Ecto neural progenitor cell (in vitro differentiated cells): ENCODE data around the gene TMEM255B.
A peak's percentile ranks its signal among the peaks of the same experiment; 100 is the strongest.

Source experiments
- DNase-seq: peaks from one replicate; pipeline ENCODE4 v3.0.0-alpha.2; 2018; ENCODE audit warnings: low spot score

The TMEM255B gene

DNA sequence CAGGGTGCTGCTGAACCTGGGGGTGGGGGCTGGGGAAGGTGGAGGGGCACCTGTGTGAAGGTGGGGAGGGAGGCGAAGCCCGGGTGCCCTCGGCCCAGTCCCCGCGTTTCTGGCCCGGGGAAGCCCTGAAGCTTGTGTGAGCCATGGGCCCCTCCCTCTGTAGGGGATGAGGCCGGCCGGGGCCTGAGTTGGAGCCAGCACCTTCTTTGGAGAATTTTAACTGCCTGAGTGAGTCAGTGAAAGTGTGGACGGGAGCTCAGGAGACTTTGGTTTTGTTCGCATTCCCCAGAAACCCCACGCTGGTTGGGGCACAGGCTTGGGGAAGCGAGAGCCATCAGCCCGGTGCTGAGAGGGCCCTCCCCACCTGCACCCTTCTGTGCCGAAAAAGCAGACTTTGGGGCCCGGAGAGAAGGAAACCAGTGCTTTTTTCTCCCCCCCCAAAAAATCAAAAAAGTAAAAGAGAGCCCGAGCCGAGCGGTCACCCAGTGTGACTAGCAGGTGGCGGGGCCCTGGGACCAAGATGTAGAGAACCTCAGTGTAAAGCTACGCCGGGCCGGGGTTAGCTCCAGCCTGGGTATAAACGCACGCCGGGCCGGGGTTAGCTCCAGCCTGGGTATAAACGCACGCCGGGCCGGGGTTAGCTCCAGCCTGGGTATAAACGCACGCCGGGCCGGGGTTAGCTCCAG is 45.1 kb downstream of the TMEM255B start:
- no peak for DNase-seq

DNA sequence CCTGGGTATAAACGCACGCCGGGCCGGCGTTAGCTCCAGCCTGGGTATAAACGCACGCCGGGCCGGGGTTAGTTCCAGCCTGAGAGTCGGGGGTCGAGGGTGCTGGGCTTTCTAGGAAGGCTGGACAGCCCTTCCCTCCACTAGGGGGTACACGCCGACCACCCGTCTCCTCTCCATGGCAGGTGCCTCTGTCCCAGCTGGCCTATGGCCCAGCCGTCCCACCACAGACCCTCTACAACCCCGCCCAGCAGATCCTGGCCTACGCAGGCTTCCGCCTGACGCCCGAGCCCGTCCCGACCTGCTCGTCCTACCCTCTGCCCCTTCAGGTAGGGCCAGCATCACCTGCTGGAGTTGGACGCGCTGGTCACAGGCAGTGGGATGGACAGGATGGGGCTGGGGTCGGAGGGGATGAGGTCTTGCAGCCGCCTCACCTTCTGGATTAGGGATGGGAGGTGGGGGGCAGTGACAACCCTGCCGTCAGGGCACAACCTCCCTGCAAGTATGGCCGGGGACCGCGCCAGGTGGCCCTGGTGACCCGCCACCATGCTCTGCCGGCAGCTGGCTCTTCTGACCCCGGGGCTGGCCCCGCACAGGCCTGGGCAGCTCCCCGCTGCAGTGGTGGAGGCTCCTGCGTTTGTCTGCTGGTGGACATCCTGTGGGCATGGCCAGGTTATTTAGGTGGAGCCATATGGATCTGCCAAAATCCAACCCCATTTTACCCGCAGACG is 45.8 kb downstream of the TMEM255B start:
- no peak for DNase-seq

DNA sequence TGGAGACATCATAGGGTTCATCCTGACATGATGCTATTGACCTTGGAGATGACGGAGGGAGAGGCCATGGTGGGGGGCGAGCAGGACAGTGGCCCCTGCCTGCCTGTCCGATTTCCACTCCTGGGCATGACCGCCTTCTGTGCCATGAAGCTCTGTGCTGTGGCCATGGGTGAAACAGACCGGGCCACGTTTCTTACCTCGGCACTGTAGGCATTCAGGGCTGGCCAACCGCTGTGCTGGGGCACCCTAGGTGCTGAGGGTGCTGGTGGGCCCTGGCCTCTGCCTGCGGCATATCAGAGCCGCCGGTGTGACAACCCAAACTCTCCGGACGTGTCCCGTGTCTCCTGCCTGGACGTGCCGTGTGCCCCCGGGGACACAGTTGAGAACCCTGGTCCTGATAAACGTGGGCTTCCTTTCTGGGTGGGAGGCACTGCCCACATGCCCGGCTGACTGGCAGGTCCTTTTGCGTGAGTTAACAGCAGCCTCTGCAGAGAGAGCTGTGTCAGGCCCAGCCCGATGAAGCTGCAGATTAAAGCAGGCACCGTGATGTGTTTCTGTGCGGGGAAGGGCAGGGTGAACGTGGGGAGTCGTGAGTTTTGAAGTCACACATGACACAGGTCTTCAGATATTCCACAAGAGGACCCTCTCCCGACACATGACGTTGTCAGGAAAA is 46.5 kb downstream of the TMEM255B start:
- no peak for DNase-seq

DNA sequence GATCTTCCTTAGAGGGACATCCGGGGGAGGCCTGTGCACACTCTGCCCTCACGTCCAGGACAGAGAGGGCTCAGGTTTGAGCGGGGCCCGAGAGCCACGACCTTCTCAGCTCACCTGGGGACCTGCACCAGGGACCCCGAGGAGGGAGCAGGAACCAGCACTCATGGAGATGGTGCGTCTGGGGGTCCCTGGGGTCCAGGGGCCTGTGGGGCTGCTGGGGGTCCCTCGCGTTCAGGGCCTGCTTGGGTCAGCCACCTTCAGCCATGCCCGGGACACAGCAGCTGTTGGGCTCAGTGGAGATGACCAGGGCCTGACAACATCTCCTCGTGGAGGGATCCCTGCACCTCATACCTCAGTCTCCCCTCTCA is 47.1 kb downstream of the TMEM255B start:
- no peak for DNase-seq

DNA sequence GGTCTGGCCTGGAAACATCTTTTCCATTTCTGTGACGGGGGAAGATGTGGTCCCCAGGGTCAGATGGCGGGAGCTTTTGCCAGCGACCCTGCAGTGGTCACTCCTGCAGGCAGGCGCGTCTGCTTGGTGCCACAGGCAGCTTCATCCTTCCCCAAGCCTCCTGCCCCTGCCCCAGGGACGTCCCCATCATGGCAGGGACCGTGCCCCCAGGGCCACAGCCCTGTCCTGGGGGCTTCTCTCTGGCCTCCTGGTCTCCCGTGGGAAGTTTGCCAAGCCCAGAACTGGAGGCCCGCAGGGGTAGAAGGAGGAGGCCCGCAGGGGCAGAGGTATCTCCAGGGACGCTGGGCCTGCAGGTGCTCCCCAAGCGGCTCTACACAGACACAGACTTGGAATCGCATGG is 47.5 kb downstream of the TMEM255B start:
- no peak for DNase-seq

DNA sequence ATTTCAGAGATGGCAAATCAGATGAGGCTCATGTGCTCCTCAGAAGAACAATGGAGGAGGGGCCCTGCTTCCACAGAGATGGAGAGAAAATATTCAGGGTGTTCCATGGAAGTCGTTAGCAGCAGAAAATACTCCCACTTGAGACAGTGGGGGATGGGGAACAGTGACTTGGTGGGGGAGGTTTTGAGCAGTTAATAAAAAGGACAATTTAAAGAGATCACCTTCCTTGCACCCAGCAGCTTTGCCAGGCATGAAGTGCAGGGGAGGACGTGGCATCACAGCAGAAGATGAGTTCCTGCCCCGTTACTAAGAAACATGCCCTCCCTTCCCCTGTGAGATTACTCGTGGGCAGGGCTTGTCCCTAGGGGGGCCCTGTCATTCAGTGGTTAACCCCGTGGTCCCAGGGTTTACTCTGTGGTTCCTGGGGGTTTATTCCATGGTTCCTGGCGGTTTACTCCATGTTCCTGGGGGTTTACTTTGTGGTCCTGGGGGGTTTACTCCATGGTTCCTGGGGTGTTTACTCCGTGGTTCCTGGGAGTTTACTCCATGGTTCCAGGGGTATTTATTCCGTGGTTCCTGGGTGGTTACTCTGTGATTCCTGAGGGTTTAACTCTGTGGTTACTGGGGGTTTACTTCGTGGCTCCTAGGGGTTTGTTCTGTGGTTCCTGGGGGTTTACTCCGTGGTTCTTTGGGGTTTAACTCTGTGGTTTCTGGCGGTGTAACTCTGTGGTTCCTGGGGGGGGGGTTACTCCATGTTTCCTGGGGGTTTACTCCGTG is 49.2 kb downstream of the TMEM255B start:
- no peak for DNase-seq

DNA sequence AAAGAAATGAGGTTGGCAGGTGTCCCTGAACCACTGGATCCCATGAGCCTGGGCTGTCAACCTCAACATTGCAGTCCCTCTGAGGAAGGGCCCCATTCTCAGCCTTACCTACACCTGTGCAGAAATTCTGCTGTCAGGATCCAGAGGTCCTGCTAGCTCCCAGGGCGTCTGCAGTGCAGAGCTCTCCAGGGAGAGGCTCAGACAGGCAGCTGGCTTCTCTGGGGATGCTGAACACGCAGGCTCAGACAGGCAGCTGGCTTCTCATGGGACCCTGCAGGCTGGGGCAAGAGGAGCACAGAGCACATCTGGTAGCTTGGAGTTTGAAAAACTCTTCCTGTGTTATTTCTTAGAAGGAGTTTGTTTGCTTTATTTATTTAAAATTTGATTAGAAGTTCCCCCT is 50.9 kb downstream of the TMEM255B start:
- no peak for DNase-seq

DNA sequence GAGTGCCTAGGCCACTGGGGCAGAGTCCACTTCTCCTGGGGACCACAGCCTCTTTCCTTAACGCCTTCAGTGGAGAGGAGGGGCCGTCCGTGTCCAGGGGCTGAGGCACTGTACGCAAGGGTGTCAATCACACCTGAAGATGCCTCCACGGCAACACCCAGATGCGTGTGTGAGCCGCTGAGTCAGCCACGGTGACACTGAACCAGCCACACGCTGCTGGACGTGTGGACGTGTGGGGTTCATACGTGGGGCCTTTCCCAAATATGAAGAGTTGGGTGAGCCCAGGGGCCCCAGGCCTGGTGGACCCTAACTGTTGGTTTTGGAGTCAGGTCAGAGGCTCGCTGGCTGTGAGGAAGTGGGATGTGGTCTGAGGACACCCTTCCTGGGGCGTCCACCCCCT is 51.6 kb downstream of the TMEM255B start:
- DNase-seq = no peak

DNA sequence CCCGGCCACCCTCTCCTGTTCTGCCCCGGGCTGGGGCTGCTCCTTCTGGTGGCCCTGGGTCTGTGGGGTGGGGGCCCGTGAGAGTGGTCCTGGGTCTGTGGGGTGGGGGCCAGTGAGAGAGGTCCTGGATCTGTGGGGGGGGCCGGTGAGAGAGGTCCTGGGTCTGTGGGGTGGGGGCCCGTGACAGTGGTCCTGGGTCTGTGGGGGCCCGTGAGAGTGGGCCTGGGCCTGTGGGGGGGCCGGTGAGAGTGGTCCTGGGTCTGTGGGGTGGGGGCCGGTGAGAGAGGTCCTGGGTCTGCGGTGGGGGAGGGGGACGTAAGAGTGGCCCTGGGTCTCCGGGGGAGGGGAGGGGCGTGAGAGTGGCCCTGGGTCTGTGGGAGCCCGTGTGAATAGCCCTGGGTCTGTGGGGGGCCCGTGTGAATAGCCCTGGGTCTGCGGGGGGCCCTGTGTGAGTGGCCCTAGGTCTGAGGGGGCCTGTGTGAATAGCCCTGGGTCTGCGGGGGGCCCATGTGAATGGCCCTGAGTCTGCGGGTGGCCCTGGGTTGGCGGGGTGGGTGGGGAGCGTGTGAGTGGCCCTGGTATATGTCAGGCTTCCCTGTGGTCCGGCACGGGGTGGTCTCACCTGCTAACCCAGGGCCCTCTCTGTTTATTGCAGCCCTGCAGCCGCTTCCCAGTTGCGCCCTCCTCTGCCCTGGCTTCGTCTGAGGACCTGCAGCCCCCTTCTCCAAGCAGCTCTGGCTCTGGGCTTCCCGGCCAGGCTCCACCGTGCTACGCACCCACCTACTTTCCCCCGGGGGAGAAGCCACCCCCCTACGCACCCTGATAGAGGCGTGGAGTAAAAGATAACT is 52.3 kb downstream of the TMEM255B start:
- no peak for DNase-seq

DNA sequence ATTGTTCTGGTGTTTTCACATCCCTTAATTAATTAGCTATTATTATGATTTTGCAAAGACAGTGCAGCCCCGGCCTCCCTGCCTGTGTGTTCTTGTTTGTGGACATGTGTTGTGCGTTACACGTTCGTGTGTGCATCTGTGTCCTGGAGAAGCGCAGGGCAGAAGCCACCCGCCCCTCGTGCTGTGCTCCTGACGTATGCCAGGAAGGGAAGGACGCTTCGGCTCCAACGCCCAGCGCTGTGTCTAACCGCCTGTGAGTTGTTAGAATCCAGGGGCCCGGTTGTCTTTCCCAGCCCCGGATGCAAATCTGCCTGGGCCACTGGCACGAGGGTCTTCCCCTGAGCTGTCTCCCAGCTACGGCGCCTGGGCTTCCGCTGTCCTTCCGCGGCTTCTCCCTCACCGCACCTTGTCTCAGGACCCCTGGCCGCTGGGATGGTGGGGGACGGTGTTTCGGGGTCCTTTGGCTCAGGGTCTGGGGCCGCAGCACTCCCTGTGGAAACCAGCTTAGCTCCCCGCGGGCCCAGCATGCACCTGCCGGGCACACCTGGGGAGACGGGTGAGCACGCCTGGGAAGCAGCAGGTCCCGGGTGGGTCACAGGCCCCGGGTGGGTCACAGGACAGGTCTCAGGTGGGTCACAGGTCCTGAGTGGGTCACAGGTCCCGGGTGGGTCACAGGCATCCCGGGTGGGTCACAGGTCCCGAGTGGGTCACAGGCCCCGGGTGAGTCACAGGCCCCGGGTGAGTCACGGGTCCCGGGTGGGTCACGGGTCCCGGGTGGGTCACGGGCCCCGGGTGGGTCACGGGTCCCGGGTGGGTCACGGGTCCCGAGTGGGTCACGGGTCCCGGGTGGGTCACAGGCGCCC is 53.4 kb downstream of the TMEM255B start:
- no peak for DNase-seq

DNA sequence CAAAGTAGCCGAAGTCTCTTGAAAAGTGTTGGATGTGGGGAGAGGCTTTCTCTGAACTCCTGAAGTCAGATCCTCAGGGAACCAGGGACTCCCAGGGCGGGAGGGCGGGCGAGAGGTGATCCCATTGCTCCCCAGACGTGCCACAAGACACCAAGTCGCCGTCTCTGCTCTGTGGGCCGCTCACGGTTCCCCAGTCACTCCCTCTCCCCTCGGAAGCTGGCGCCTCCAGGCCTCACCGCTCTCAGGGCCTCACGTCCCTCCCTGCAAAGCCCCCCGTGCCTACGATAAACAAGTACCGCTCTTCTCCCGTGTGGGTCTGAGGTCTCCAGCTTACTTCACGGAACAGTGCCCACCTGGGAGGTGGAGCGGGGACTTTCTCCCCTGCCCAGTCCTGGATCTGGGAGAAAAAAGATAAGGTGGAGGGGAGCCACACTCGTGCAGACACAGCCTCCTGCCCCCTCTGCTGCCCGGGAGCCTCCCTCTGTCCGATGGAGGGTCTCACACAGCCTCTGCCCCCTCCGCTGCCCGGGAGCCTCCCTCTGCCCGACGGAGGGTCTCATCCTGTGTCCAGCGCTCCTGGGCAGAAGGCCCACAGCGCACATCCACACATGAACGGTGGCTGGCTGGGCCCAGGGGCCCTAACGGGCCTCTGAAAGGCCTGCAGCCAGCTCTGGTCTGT is 54.2 kb downstream of the TMEM255B start:
- DNase-seq = no peak

DNA sequence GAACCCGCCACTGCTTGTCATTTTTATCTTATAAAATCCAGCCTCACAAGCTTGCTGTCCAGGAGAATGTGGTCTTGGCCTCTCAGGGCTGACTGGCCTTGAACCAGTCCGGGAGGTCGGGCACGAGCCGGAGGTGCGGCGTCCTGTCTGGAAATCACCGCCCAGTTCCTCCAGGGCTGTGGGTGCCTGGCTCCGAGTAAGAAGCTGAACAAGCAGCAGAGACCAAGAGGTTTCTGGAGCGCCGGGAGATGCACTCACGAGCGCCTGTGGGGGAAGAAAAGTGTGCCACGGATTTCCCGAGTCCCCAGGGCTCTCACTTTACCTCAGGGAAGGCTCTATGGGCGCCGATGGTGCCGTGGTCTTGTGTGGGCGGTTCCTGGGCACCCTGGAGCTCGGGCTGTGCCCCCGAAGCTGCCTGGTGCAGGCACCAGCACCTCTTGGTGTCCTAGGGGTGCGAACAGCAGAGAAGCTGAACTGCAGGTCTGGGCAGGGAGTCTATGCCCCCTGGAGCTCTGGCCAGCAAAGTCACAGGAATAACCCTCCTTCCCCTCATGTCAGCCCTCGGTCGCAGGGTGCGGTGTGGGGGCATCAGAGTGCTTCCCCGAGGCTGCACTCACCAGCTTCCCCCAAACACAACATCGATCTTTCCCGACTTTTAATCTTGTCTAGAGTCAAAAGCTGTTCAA is 54.9 kb downstream of the TMEM255B start:
- DNase-seq = no peak

DNA sequence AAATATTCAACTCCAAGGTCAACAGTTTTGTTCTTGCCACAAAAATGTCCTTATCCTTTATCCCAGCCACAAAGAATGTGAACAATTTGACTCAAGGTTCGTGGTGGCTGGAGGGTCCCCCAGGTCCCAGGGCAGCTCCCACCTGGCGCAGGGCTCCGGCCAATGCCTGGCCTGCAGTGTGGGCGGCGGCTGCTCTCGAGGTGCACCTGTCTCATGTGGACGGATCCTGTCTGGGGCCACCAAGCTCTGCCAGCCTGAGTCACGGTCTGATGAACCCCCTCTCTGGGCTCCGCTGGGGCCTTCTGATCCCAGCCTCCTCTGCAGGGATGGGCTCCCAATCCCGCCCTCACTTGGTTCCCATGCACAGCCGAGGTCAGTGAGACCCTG is 55.4 kb downstream of the TMEM255B start:
- no peak for DNase-seq

DNA sequence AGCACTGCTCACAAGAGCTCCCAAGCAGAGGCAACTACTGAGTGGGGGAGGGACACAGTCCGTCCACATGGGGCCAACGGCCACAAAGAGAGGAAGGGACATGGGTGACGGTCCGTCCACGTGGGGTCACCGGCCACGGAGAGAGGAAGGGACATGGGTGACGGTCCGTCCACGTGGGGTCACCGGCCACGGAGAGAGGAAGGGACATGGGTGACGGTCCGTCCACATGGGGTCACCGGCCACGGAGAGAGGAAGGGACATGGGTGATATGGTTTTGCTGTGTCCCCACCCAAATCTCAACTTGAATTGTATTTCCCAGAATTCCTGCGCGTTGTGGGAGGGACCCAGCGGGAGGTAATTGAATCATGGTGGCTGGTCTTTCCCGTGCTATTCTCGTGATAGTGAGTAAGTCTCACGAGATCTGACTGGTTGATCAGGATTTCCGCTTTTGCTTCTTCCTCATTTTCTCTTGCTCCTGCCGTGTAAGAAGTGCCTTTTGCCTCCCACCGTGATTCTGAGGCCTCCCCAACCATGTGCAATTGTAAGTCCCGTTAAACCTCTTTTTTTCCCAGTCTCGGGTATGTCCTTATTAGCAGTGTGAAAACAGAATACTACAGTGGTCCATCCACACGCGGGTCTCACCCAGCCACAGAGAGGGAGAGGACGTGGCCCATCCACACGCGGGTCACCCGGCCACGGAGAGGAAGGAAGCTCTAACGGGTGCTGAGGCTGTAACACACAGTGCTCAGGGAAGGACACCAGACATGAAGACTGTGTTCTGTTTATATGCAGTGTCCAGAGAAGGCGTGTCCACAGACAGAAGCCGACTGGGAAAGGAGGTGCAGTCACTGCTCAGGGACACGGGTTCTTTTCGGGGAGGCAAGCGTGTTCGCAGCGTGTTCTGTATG is 56.4 kb downstream of the TMEM255B start:
- no peak for DNase-seq

DNA sequence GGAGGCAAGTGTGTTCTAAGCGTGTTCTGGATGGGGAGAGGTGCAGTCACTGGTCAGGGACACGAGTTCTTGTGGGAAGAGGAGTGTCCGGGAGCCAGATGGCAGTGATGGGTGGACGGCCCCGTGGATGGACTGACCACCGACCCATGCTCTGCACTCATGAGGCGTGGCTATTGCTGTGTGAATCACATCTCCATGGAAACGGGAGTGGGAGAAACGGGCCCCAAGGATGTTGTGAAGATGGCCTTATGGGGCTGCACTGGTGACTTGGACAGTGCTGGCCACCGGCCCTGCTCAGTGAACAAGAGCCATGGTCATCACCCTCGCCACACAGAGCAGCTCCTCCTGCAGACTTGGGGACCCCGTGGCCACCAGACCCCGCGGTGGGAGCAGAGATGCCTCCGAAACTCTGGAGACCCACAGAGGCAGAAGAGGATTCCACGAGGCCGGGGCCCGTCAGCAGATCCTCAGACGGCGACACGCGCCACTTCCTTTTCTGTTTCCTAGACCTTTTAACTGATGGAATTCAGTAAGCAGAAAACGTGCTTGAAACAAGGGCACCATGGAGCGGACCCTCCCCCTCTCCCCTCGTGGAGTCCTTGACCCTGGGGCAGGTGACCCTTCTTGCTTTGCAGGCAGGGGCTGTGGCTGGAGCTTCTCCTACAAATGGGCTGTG is 57.4 kb downstream of the TMEM255B start:
- no peak for DNase-seq

DNA sequence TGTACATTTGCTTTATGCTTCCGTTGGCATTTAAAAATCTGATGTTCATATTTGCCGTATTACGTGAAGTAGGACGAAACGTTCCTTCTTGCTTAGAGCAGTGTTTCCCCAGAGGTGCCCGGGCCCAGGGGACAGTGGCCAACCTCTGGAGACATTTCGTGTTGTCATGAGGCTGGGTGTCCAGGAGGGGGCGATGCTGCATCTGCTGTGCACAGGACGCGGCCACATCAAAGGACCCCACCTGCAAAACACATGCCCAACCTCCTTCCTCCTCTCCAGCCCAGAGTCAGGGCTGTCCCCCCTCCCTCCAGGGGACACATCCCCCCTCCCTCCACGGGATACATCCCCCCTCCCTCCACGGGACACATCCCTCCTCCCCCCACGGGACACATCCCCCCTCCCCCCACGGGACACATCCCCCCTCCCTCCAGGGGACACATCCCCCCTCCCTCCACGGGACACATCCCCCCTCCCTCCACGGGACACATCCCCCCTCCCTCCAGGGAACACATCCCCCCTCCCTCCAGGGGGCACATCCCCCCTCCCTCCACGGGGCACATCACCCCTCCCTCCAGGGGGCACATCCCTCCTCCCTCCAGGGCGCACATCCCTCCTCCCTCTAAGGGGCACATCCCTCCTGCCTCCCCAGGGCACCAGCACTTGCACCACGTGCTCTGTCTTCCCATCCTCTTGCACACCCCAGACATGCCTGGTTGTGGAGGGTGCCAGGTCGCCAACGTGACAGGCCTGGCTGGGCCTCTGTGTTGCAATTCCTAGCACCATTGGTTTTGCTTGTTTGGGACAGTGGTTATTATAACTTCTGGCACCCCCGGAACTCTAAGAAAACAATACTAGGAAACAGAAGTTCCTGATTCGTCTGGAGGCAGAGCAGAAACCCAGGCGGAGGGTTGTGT is 58.2 kb downstream of the TMEM255B start:
- peak; percentile 86 for DNase-seq
